Activated CD8-positive, alpha-beta T cell treated with anti-CD3 and anti-CD28 coated beads for 36 hours (primary cell): ENCODE measurements around the gene SECISBP2L. TPM values are rescaled to one million over a fixed set of nuclear protein-coding genes. Genes with fewer than 3 reads are reported as not detected.

Experiments used
- ATAC-seq: fragments of 200-7000 bp; cut with Tn5 transposase; one replicate; pipeline ENCODE4 v1.10.0; 2021; ENCODE audit warnings: mild to moderate bottlenecking, moderate library complexity
- CTCF ChIA-PET: fragments of 350-600 bp; sonication (Branson Sonifier 250); formaldehyde crosslinking; loops from one replicate; lab custom pipeline; 2021; ENCODE audit warnings: antibody characterized with exemption; lab: Charles Lee
- POLR2A ChIA-PET: fragments of 350-600 bp; sonication (Branson Sonifier 250); formaldehyde crosslinking; loops from one replicate; lab custom pipeline; 2021; ENCODE audit warnings: antibody characterized with exemption; lab: Charles Lee
- DNase-seq: peaks from one replicate; pipeline ENCODE4 v3.0.0-alpha.2; 2020
- H3K27ac Mint-ChIP-seq: one replicate; pipeline ENCODE4 v1.8.0; 2021; ENCODE audit warnings: mild to moderate bottlenecking, mixed read lengths
- H3K27me3 Mint-ChIP-seq: one replicate; pipeline ENCODE4 v1.8.0; 2021; ENCODE audit warnings: mixed read lengths
- H3K36me3 Mint-ChIP-seq: one replicate; pipeline ENCODE4 v1.8.0; 2021; ENCODE audit warnings: low read depth, mixed read lengths
- H3K4me1 Mint-ChIP-seq: one replicate; pipeline ENCODE4 v1.8.0; 2021; ENCODE audit warnings: low read depth, mixed read lengths
- H3K4me3 Mint-ChIP-seq: one replicate; pipeline ENCODE4 v1.8.0; 2021; ENCODE audit warnings: mild to moderate bottlenecking, moderate library complexity, mixed read lengths
- H3K9me3 Mint-ChIP-seq: one replicate; pipeline ENCODE4 v1.8.0; 2021; ENCODE audit warnings: mixed read lengths
- CTCF ChIP-seq: fragments of 200-600 bp; IDR thresholded peaks from one replicate; pipeline ENCODE4 v1.8.0; 2022; ENCODE audit warnings: antibody characterized with exemption, mild to moderate bottlenecking
- intact Hi-C: fragments of 100-400 bp; cut with micrococcal nuclease; formaldehyde crosslinking; loops from one replicate; pipeline ENCODE4 v1.10.0; 2022
- total RNA-seq, 2 experiments: library from RNA; stranded (reverse); gene quantifications; one replicate each; pipeline ENCODE4 v1.2.3, GENCODE V29; 2021

SECISBP2L gene
- total RNA-seq, 2 experiments from 2014 or later: 17.9 to 19.6 TPM

- ATAC-seq: peak; percentile 3
- H3K36me3 Mint-ChIP-seq: no peaks in the 10 kb centered on the region
- POLR2A ChIA-PET: interaction anchor here (0.6 to 1.7 kb wide), 5 partner anchors 72 to 168 kb away, joined by 3 to 7 read pairs (median 4); partner anchors contain the start of gene EID1
- CTCF ChIA-PET: interaction anchor here (0.7 to 1.6 kb wide), 3 partner anchors 70 to 184 kb away, joined by 4 to 6 read pairs (median 4); no protein-coding TSS in a partner anchor
- peak overlapping the region; percentile 84 for H3K27ac Mint-ChIP-seq
- H3K27me3 Mint-ChIP-seq: no peaks in the 10 kb centered on the region
- no peak for DNase-seq
- peaks cover 33% of the 10 kb centered on the region for H3K4me1 Mint-ChIP-seq
- H3K4me3 Mint-ChIP-seq: peak overlapping the region; percentile 91
- H3K9me3 Mint-ChIP-seq: no peaks in the 10 kb centered on the region
- TF ChIP-seq CTCF: no peak
- intact Hi-C loops: loop anchor here (10.0 kb wide), 1 partner anchor 181 kb away; no protein-coding TSS in a partner anchor
Observed at GRCh38 chr15:49045751-49046219, 461 bp downstream of the SECISBP2L start.

- POLR2A ChIA-PET: interaction anchor here (0.7 kb wide), 1 partner anchor 74 kb away, joined by 3 read pairs; no protein-coding TSS in a partner anchor
- intact Hi-C loops: loop anchor here (10.0 kb wide), 1 partner anchor 180 kb away; no protein-coding TSS in a partner anchor
- H3K4me3 Mint-ChIP-seq: peak overlapping the region; percentile 91
- H3K27ac Mint-ChIP-seq: peak overlapping the region; percentile 84
- H3K27me3 Mint-ChIP-seq: no peaks in the 10 kb centered on the region
- no peak for ATAC-seq
- no peaks in the 10 kb centered on the region for H3K36me3 Mint-ChIP-seq
- H3K9me3 Mint-ChIP-seq: no peaks in the 10 kb centered on the region
- CTCF ChIA-PET: interaction anchor here (0.7 kb wide), 1 partner anchor 70 kb away, joined by 4 read pairs; no protein-coding TSS in a partner anchor
- H3K4me1 Mint-ChIP-seq: peaks cover 37% of the 10 kb centered on the region
- TF ChIP-seq CTCF: no peak
- no peak for DNase-seq
Observed at GRCh38 chr15:49044766-49045606, 1.3 kb downstream of the SECISBP2L start.

GRCh38 chr15:49044002-49044401, 2.2 kb downstream of the SECISBP2L start:
- ChIA-PET CTCF (no interaction called here), POLR2A (no interaction called here)
- Mint-ChIP-seq H3K36me3 (no peaks in the 10 kb centered on the region), H3K4me3 (no peak overlapping the region), H3K27me3 (no peaks in the 10 kb centered on the region), H3K4me1 (peaks cover 39% of the 10 kb centered on the region), H3K27ac (no peak overlapping the region), H3K9me3 (no peaks in the 10 kb centered on the region)
- intact Hi-C loops: loop anchor here (10.0 kb wide), 1 partner anchor 179 kb away; no protein-coding TSS in a partner anchor
- ATAC-seq (no peak), DNase-seq (no peak)
- no peak for TF ChIP-seq CTCF

- Mint-ChIP-seq H3K27me3 (no peaks in the 10 kb centered on the region), H3K4me1 (peaks cover 47% of the 10 kb centered on the region), H3K4me3 (no peak overlapping the region), H3K36me3 (no peaks in the 10 kb centered on the region), H3K9me3 (no peaks in the 10 kb centered on the region), H3K27ac (no peak overlapping the region)
- TF ChIP-seq CTCF: no peak
- POLR2A ChIA-PET: no interaction called here
- intact Hi-C loops: loop anchor here (10.0 kb wide), 1 partner anchor 177 kb away; no protein-coding TSS in a partner anchor
- CTCF ChIA-PET: interaction anchor here (0.7 to 1.2 kb wide), 4 partner anchors 66 to 1219 kb away, joined by 3 to 4 read pairs (median 3); partner anchors contain the start of gene CEP152
- DNase-seq (no peak), ATAC-seq (no peak)
Observed at GRCh38 chr15:49042165-49042564, 4.1 kb downstream of the SECISBP2L start.
